Aorta (tissue), 5 donors: ENCODE results near the gene FBXW8. TPM values are rescaled to one million over a fixed set of nuclear protein-coding genes. Genes with fewer than 3 reads are reported as not detected.

Experiments
- ATAC-seq: fragments of 200-7000 bp; cut with Tn5 transposase; one replicate; pipeline ENCODE4 v1.9.1; 2022; ENCODE audit warnings: moderate library complexity; ENCODE audit not compliant: low FRiP score
- DNase-seq, 2 donors: peaks; one replicate each; pipeline ENCODE4 v3.0.0-alpha.2; 2020
- H3K27ac ChIP-seq, 2 donors: one replicate each; pipeline ENCODE4 v1.5.1; 2013; ENCODE audit warnings: low read length in 2 of 2, mild to moderate bottlenecking in 2 of 2, moderate library complexity in 2 of 2, control low read depth in 1 of 2, inconsistent platforms in 1 of 2, low read depth in 1 of 2
- H3K27me3 ChIP-seq, 2 donors: one replicate each; pipeline ENCODE4 v1.6.1; 2013; ENCODE audit warnings: control low read depth in 1 of 2, low read length in 1 of 2, mild to moderate bottlenecking in 1 of 2, moderate library complexity in 1 of 2; ENCODE audit not compliant: insufficient read depth in 2 of 2, control insufficient read depth in 1 of 2
- H3K36me3 ChIP-seq, 2 donors: one replicate each; pipeline ENCODE4 v1.6.1; 2013; ENCODE audit warnings: control low read depth in 1 of 2, low read length in 1 of 2, mild to moderate bottlenecking in 1 of 2; ENCODE audit not compliant: insufficient read depth in 2 of 2, control insufficient read depth in 1 of 2
- H3K4me1 ChIP-seq, 2 donors: one replicate each; pipeline ENCODE4 v1.6.1; 2013; ENCODE audit warnings: low read length in 2 of 2, control low read depth in 1 of 2, mild to moderate bottlenecking in 1 of 2, moderate library complexity in 1 of 2; ENCODE audit not compliant: insufficient read depth in 2 of 2, control insufficient read depth in 1 of 2
- H3K4me3 ChIP-seq, 2 donors: one replicate each; pipeline ENCODE4 v1.5.1; 2013; ENCODE audit warnings: low read length in 2 of 2, control low read depth in 1 of 2, mild to moderate bottlenecking in 1 of 2
- H3K9me3 ChIP-seq: one replicate; pipeline ENCODE4 v1.6.1; 2013; ENCODE audit warnings: mild to moderate bottlenecking, low read length; ENCODE audit not compliant: control insufficient read depth
- WGBS, 2 donors: extraction: QIAGEN DNeasy Blood & Tissue Kit; methylation state at CpG; one replicate each; pipeline ENCODE4 v1.1.7; 2013; 5-methylcytosine and 5-hydroxymethylcytosine counted together
- intact Hi-C, 2 donors: fragments of 100-400 bp; cut with DNase I; formaldehyde crosslinking; loops; one replicate each; pipeline versions ENCODE4 v1.14.2 to v1.15.0; 2022
- polyA plus RNA-seq, 2 donors: library from polyadenylated mRNA; stranded (reverse); fragments of 200-250 nt; gene quantifications; one replicate each; pipeline ENCODE4 v1.2.3, GENCODE V29; 2013
- total RNA-seq, 2 donors: library from RNA; stranded (reverse); fragmentation: NEBNext Ultra II Directional; extraction: Animal tissue kit (Norgen Biotek cat#: 25700); gene quantifications; one replicate each; pipeline ENCODE4 v1.2.1, GENCODE V29; 2021
- donor health status: healthy with polysubstance abuse.
- donor health status: Bipolar disorder and iron deficiency.
- donor health status: DM: no; HTN: no; CAD: no.
- donor health status: DM: no; HTN: no; CAD: no.
- donor health status: DM: yes; HTN: yes; CAD: no.

FBXW8 gene
- total and polyA plus RNA-seq, 4 donors = 2.3 to 18.7 (median 8.6) TPM

GRCh38 chr12:117041798-117042170 lies 131.0 kb downstream of the FBXW8 start:
- Histone ChIP-seq H3K36me3 (no peaks in the 10 kb centered on the region), H3K27me3 (no peaks in the 10 kb centered on the region), H3K4me3 (no peak overlapping the region), H3K27ac (no peak overlapping the region), H3K4me1 (no peaks in the 10 kb centered on the region), H3K9me3 (no peaks in the 10 kb centered on the region)
- ATAC-seq (no peak), DNase-seq (no peak)
- intact Hi-C loops = no loop called here
- WGBS, 2 donors = 92 to 97% methylated on average over 11 of the region's 11 CpGs

GRCh38 chr12:117042171-117042842 lies 131.6 kb downstream of the FBXW8 start:
- H3K4me3 ChIP-seq = no peak overlapping the region
- no peak for ATAC-seq
- H3K9me3 ChIP-seq = no peaks in the 10 kb centered on the region
- DNase-seq = no peak
- no peaks in the 10 kb centered on the region for H3K36me3 ChIP-seq
- intact Hi-C loops = no loop called here
- WGBS, 2 donors = 73 to 80% methylated on average over 23 of the region's 23 CpGs
- H3K27ac ChIP-seq = no peak overlapping the region
- no peaks in the 10 kb centered on the region for H3K4me1 ChIP-seq
- H3K27me3 ChIP-seq = no peaks in the 10 kb centered on the region

GRCh38 chr12:117042862-117043261 lies 132.1 kb downstream of the FBXW8 start:
- intact Hi-C loops = no loop called here
- Histone ChIP-seq H3K9me3 (no peaks in the 10 kb centered on the region), H3K27me3 (no peaks in the 10 kb centered on the region), H3K27ac (no peak overlapping the region), H3K4me3 (no peak overlapping the region), H3K4me1 (no peaks in the 10 kb centered on the region), H3K36me3 (no peaks in the 10 kb centered on the region)
- DNase-seq (no peak), ATAC-seq (no peak)
- WGBS, 2 donors = 84 to 85% methylated on average over 6 of the region's 6 CpGs

GRCh38 chr12:117044311-117044710 lies 133.6 kb downstream of the FBXW8 start:
- Histone ChIP-seq H3K4me1 (no peaks in the 10 kb centered on the region), H3K9me3 (no peaks in the 10 kb centered on the region), H3K36me3 (no peaks in the 10 kb centered on the region), H3K4me3 (no peak overlapping the region), H3K27me3 (no peaks in the 10 kb centered on the region), H3K27ac (no peak overlapping the region)
- 91 to 92% methylated on average over 11 of the region's 11 CpGs for WGBS, 2 donors
- DNase-seq (no peak), ATAC-seq (no peak)
- intact Hi-C loops = no loop called here

GRCh38 chr12:117044790-117045159 lies 134.0 kb downstream of the FBXW8 start:
- intact Hi-C loops = no loop called here
- no peak overlapping the region for H3K4me3 ChIP-seq
- H3K4me1 ChIP-seq = no peaks in the 10 kb centered on the region
- no peak for ATAC-seq
- no peaks in the 10 kb centered on the region for H3K9me3 ChIP-seq
- 89 to 91% methylated on average over 13 of the region's 13 CpGs for WGBS, 2 donors
- H3K27me3 ChIP-seq = no peaks in the 10 kb centered on the region
- no peak for DNase-seq
- H3K27ac ChIP-seq = no peak overlapping the region
- H3K36me3 ChIP-seq = no peaks in the 10 kb centered on the region

- 72% methylated on average over 23 of the region's 23 CpGs for WGBS, 2 donors
- Histone ChIP-seq H3K9me3 (no peaks in the 10 kb centered on the region), H3K36me3 (no peaks in the 10 kb centered on the region), H3K27ac (no peak overlapping the region), H3K4me3 (no peak overlapping the region), H3K4me1 (no peaks in the 10 kb centered on the region), H3K27me3 (no peaks in the 10 kb centered on the region)
- DNase-seq (no peak), ATAC-seq (no peak)
- intact Hi-C loops = no loop called here
Measured at GRCh38 chr12:117045160-117046010, 134.6 kb downstream of the FBXW8 start.

- H3K27ac ChIP-seq = no peak overlapping the region
Measured at GRCh38 chr12:117046011-117046369, 135.2 kb downstream of the FBXW8 start.

GRCh38 chr12:117046425-117046824 lies 135.7 kb downstream of the FBXW8 start:
- no peak overlapping the region for H3K4me3 ChIP-seq
- WGBS, 2 donors = 92 to 94% methylated on average over 27 of the region's 27 CpGs
- no peaks in the 10 kb centered on the region for H3K36me3 ChIP-seq
- no peaks in the 10 kb centered on the region for H3K9me3 ChIP-seq
- ATAC-seq (no peak), DNase-seq (no peak)
- no peaks in the 10 kb centered on the region for H3K27me3 ChIP-seq
- no peaks in the 10 kb centered on the region for H3K4me1 ChIP-seq
- H3K27ac ChIP-seq = no peak overlapping the region
- intact Hi-C loops = no loop called here

More at GRCh38 chr12:117046011-117046369, 135.2 kb downstream of the FBXW8 start:
- intact Hi-C loops = no loop called here
- no peak for ATAC-seq
- Histone ChIP-seq H3K27me3 (no peaks in the 10 kb centered on the region), H3K4me3 (no peak overlapping the region), H3K36me3 (no peaks in the 10 kb centered on the region), H3K9me3 (no peaks in the 10 kb centered on the region), H3K4me1 (no peaks in the 10 kb centered on the region)
- no peak for DNase-seq
- 69 to 73% methylated on average over 6 of the region's 6 CpGs for WGBS, 2 donors
